ENCODE measurements around the gene TMEM212. TPM values are rescaled to one million over a fixed set of nuclear protein-coding genes. Genes with fewer than 3 reads are reported as not detected.

Gene TMEM212
- total and polyA plus RNA-seq, 2 of the 13 experiments (the other 11 are each of a cell fraction or from before 2014, with no cell fraction given), result not detected

DNA sequence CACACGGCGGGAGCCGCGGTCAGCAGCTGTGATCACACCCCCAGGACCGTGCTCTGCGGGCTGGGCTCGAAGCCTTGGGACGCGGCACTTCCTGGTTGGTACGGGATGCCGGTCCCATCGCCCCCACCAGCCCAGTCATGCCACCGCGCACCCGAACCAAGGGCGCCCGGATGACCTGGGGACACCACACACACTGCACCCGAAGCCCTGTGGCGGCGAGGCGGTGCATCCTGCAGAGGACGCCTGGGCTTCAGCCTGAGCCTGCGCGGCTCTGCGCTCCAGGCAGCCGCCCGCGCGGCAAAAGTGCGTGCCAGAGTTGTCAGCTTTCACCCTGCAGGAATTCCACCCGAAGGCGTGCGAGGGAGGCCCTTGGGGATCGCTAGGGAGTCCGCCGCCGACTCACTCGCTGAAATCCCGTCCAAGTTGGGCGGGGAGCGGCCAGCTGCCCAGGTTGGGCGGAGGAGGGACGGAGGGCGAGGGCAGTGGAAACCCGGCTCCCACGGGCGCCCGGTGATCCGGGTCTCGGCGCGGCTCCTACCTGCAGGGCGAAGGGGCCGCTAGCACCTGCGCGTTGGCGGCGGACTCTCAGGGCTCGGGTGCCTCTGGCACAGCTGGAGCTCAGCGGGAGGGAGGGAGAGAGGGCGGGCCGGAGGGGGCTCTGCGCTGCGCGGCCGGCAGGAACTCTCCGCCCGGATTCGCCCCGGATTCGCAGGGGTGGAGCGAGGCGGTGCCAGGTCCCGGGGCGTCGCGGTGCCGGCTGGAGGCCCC lies 33.1 kb upstream of the TMEM212 start, which contains the start of gene PLD1 (continued):
- TF ChIP-seq, protein P1, sequence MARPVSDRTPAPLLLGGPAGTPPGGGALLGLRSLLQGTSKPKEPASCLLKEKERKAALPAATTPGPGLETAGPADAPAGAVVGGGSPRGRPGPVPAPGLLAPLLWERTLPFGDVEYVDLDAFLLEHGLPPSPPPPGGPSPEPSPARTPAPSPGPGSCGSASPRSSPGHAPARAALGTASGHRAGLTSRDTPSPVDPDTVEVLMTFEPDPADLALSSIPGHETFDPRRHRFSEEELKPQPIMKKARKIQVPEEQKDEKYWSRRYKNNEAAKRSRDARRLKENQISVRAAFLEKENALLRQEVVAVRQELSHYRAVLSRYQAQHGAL (CRISPR knock-in tag; IDR thresholded peaks at IDR 0.05; ENCODE audit: not compliant biosample characterization), result no peak
- TF ChIP-seq SRF (IDR thresholded peaks at IDR 0.05; ENCODE audit: low read depth, low read length) (no peak), SMAD9 (CRISPR knock-in tag; IDR thresholded peaks at IDR 0.05) (no peak; the same call in 1 of the 2 replicates), ZNF10 (CRISPR knock-in tag; IDR thresholded peaks at IDR 0.05; ENCODE audit: borderline replicate concordance, low read depth) (0 out of 2 replicates have a peak, but pooled peaks have one; percentile 18), ZFY (CRISPR knock-in tag; IDR thresholded peaks at IDR 0.05) (peak; percentile 74), HIVEP1 (CRISPR knock-in tag; IDR thresholded peaks at IDR 0.05) (peak; percentile 90), ZNF616 (CRISPR knock-in tag; IDR thresholded peaks at IDR 0.05; ENCODE audit: low read depth) (no peak), GFI1 (CRISPR knock-in tag; IDR thresholded peaks at IDR 0.05; ENCODE audit: borderline replicate concordance) (peak; percentile 61; the same call in 1 of the 2 replicates), KLF11 (CRISPR knock-in tag; IDR thresholded peaks at IDR 0.05) (no peak), ZNF577 (CRISPR knock-in tag; IDR thresholded peaks at IDR 0.05; ENCODE audit: borderline replicate concordance, low read depth) (no peak), ZNF329 (CRISPR knock-in tag; IDR thresholded peaks at IDR 0.05; ENCODE audit: low read depth) (peak; percentile 65; the same call in 1 of the 2 replicates), KAT2B (IDR thresholded peaks at IDR 0.05; ENCODE audit: borderline replicate concordance, low read depth, low read length) (no peak), KAT8 (CRISPR knock-in tag; IDR thresholded peaks at IDR 0.05) (peak; percentile 69; the same call in 1 of the 2 replicates), ZNF138 (CRISPR knock-in tag; IDR thresholded peaks at IDR 0.05; ENCODE audit: low read depth) (peak; percentile 33; the same call in 1 of the 2 replicates), RARG (CRISPR knock-in tag; IDR thresholded peaks at IDR 0.05; ENCODE audit: low read depth) (no peak), KLF6 (CRISPR knock-in tag; IDR thresholded peaks at IDR 0.05) (peak; percentile 70)
- TF ChIP-seq, protein P2, sequence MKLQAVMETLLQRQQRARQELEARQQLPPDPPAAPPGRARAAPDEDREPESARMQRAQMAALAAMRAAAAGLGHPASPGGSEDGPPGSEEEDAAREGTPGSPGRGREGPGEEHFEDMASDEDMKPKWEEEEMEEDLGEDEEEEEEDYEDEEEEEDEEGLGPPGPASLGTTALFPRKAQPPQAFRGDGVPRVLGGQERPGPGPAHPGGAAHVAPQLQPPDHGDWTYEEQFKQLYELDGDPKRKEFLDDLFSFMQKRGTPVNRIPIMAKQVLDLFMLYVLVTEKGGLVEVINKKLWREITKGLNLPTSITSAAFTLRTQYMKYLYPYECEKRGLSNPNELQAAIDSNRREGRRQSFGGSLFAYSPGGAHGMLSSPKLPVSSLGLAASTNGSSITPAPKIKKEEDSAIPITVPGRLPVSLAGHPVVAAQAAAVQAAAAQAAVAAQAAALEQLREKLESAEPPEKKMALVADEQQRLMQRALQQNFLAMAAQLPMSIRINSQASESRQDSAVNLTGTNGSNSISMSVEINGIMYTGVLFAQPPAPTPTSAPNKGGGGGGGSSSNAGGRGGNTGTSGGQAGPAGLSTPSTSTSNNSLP (IDR thresholded peaks at IDR 0.05; ENCODE audit: low read depth, low read length), result no peak; the same call in 1 of the 2 replicates
- TF ChIP-seq, protein P3, sequence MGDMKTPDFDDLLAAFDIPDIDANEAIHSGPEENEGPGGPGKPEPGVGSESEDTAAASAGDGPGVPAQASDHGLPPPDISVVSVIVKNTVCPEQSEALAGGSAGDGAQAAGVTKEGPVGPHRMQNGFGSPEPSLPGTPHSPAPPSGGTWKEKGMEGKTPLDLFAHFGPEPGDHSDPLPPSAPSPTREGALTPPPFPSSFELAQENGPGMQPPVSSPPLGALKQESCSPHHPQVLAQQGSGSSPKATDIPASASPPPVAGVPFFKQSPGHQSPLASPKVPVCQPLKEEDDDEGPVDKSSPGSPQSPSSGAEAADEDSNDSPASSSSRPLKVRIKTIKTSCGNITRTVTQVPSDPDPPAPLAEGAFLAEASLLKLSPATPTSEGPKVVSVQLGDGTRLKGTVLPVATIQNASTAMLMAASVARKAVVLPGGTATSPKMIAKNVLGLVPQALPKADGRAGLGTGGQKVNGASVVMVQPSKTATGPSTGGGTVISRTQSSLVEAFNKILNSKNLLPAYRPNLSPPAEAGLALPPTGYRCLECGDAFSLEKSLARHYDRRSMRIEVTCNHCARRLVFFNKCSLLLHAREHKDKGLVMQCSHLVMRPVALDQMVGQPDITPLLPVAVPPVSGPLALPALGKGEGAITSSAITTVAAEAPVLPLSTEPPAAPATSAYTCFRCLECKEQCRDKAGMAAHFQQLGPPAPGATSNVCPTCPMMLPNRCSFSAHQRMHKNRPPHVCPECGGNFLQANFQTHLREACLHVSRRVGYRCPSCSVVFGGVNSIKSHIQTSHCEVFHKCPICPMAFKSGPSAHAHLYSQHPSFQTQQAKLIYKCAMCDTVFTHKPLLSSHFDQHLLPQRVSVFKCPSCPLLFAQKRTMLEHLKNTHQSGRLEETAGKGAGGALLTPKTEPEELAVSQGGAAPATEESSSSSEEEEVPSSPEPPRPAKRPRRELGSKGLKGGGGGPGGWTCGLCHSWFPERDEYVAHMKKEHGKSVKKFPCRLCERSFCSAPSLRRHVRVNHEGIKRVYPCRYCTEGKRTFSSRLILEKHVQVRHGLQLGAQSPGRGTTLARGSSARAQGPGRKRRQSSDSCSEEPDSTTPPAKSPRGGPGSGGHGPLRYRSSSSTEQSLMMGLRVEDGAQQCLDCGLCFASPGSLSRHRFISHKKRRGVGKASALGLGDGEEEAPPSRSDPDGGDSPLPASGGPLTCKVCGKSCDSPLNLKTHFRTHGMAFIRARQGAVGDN (CRISPR knock-in tag; IDR thresholded peaks at IDR 0.05), result peak; percentile 98
- TF ChIP-seq, protein P4, sequence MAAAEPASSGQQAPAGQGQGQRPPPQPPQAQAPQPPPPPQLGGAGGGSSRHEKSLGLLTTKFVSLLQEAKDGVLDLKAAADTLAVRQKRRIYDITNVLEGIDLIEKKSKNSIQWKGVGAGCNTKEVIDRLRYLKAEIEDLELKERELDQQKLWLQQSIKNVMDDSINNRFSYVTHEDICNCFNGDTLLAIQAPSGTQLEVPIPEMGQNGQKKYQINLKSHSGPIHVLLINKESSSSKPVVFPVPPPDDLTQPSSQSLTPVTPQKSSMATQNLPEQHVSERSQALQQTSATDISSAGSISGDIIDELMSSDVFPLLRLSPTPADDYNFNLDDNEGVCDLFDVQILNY (CRISPR knock-in tag; conservative IDR thresholded peaks at IDR 0.05), result no peak
- TF ChIP-seq, protein P5, sequence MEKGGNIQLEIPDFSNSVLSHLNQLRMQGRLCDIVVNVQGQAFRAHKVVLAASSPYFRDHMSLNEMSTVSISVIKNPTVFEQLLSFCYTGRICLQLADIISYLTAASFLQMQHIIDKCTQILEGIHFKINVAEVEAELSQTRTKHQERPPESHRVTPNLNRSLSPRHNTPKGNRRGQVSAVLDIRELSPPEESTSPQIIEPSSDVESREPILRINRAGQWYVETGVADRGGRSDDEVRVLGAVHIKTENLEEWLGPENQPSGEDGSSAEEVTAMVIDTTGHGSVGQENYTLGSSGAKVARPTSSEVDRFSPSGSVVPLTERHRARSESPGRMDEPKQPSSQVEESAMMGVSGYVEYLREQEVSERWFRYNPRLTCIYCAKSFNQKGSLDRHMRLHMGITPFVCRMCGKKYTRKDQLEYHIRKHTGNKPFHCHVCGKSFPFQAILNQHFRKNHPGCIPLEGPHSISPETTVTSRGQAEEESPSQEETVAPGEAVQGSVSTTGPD (CRISPR knock-in tag; IDR thresholded peaks at IDR 0.05), result peak; percentile 51; the same call in 1 of the 2 replicates

Data from HepG2 (cell line).